GM23338 (cell line): Measurements from ENCODE around the gene GGA1. TPM values are rescaled to one million over a fixed set of nuclear protein-coding genes. Genes with fewer than 3 reads are reported as not detected.

Experiments used
- ATAC-seq: fragments of 200-7000 bp; cut with Tn5 transposase; 3 replicates; pipeline ENCODE4 v1.9.1; 2020
- DNase-seq: peaks from one replicate; pipeline ENCODE4 v3.0.0-alpha.2; 2015; ENCODE audit warnings: low spot score
- H2AFZ ChIP-seq: fragments of 200-600 bp; sonication (generic); 2 replicates; pipeline ENCODE4 v1.8.0; 2016; ENCODE audit warnings: antibody characterized with exemption, mild to moderate bottlenecking, moderate library complexity
- H3F3A ChIP-seq: fragments of 200-600 bp; sonication (generic); replicated peaks from 2 replicates; pipeline ENCODE4 v1.8.0; 2017; ENCODE audit warnings: antibody characterized with exemption, mixed run types, low read depth
- H3K27ac ChIP-seq: fragments of 200-600 bp; sonication (generic); 2 replicates; pipeline ENCODE4 v1.6.1; 2016; ENCODE audit warnings: low read depth
- H3K27me3 ChIP-seq: fragments of 200-600 bp; sonication (generic); 2 replicates; pipeline ENCODE4 v1.8.0; 2016; ENCODE audit warnings: mild to moderate bottlenecking, mixed run types, moderate library complexity; ENCODE audit not compliant: insufficient read depth
- H3K36me3 ChIP-seq: fragments of 200-600 bp; sonication (generic); 2 replicates; pipeline ENCODE4 v1.8.0; 2016; ENCODE audit warnings: mild to moderate bottlenecking; ENCODE audit not compliant: insufficient read depth
- H3K4me1 ChIP-seq: fragments of 200-600 bp; sonication (generic); 2 replicates; pipeline ENCODE4 v1.8.0; 2016; ENCODE audit warnings: mild to moderate bottlenecking, moderate library complexity; ENCODE audit not compliant: insufficient read depth
- H3K4me2 ChIP-seq: fragments of 200-600 bp; sonication (generic); 2 replicates; pipeline ENCODE4 v1.7.1; 2017; ENCODE audit warnings: mixed run types
- H3K4me3 ChIP-seq: fragments of 200-600 bp; sonication (generic); 2 replicates; pipeline ENCODE4 v1.6.1; 2016; ENCODE audit warnings: mixed run types
- H3K79me2 ChIP-seq: fragments of 200-600 bp; sonication (generic); replicated peaks from 2 replicates; pipeline ENCODE4 v1.8.0; 2017; ENCODE audit warnings: mild to moderate bottlenecking; ENCODE audit not compliant: insufficient read depth
- H3K9me2 ChIP-seq: fragments of 200-600 bp; sonication (generic); 2 replicates; pipeline ENCODE4 v1.8.0; 2017; ENCODE audit not compliant: insufficient read depth
- H4K20me1 ChIP-seq: fragments of 200-600 bp; sonication (generic); replicated peaks from 2 replicates; pipeline ENCODE4 v1.8.0; 2017; ENCODE audit warnings: mild to moderate bottlenecking; ENCODE audit not compliant: insufficient read depth
- H3K27ac Mint-ChIP-seq: 2 replicates; pipeline ENCODE4 v1.8.0; 2020; ENCODE audit warnings: inconsistent platforms, mild to moderate bottlenecking, moderate library complexity, mixed read lengths
- H3K27me3 Mint-ChIP-seq: 3 replicates; pipeline ENCODE4 v1.8.0; 2022; ENCODE audit warnings: low read depth, mild to moderate bottlenecking, moderate library complexity, mixed read lengths, inconsistent platforms; ENCODE audit not compliant: insufficient read depth, poor library complexity
- H3K36me3 Mint-ChIP-seq: 3 replicates; pipeline ENCODE4 v1.8.0; 2021; ENCODE audit warnings: low read depth, mild to moderate bottlenecking, inconsistent platforms, moderate library complexity, mixed read lengths
- H3K4me1 Mint-ChIP-seq: 3 replicates; pipeline ENCODE4 v1.8.0; 2020; ENCODE audit warnings: mild to moderate bottlenecking, inconsistent platforms, mixed read lengths
- H3K4me3 Mint-ChIP-seq: 3 replicates; pipeline ENCODE4 v1.8.0; 2021; ENCODE audit warnings: moderate library complexity, mild to moderate bottlenecking, inconsistent platforms, mixed read lengths
- H3K9me3 Mint-ChIP-seq: 3 replicates; pipeline ENCODE4 v1.8.0; 2020; ENCODE audit warnings: moderate library complexity, mild to moderate bottlenecking, inconsistent platforms, mixed read lengths
- CREB1 ChIP-seq: fragments of 250-450 bp; sonication (Bioruptor Pico); IDR thresholded peaks from 2 replicates; pipeline ENCODE4 v1.5.0; 2020; ENCODE audit warnings: low read depth, mild to moderate bottlenecking, moderate library complexity
- CTCF ChIP-seq, 2 experiments: fragments of 200-600 bp in 1 of 2; sonication (generic) in 1 of 2; conservative IDR thresholded peaks; 2 replicates each; pipeline versions ENCODE4 v1.5.1 to v1.6.1; 2016 to 2017; ENCODE audit warnings: antibody characterized with exemption in 2 of 2, low read depth in 2 of 2, mild to moderate bottlenecking in 2 of 2, moderate library complexity in 1 of 2
- ETS1 ChIP-seq: IDR thresholded peaks from 2 replicates; pipeline ENCODE4 v1.6.1; 2016; ENCODE audit warnings: antibody characterized with exemption
- EZH2 ChIP-seq: fragments of 200-600 bp; sonication (generic); IDR thresholded peaks from one replicate; pipeline ENCODE4 v1.8.0; 2017; ENCODE audit warnings: antibody characterized with exemption, mild to moderate bottlenecking, low read depth; ENCODE audit not compliant: unreplicated experiment
- EZH2phosphoT487 ChIP-seq: fragments of 200-600 bp; sonication (generic); IDR thresholded peaks from one replicate; pipeline ENCODE4 v1.8.1; 2018; ENCODE audit warnings: antibody characterized with exemption; ENCODE audit not compliant: unreplicated experiment
- JUNB ChIP-seq: IDR thresholded peaks from one replicate; pipeline ENCODE4 v1.6.1; 2016; ENCODE audit warnings: antibody characterized with exemption; ENCODE audit not compliant: unreplicated experiment
- STAT1 ChIP-seq: IDR thresholded peaks from one replicate; pipeline ENCODE4 v1.6.1; 2016; ENCODE audit warnings: antibody characterized with exemption; ENCODE audit not compliant: unreplicated experiment
- ZNF331 ChIP-seq: fragments of 250-450 bp; sonication (Bioruptor Pico); IDR thresholded peaks from 2 replicates; pipeline ENCODE4 v1.5.0; 2020; ENCODE audit warnings: low read depth, mild to moderate bottlenecking, moderate library complexity
- polyA plus RNA-seq: library from polyadenylated mRNA; unstranded; fragments of >200 nt; fragmentation: Nextera tagmentation; extraction: Ambion mirVana; gene quantifications from 2 replicates; pipeline ENCODE4 v1.2.1, GENCODE V29; 2016
- small RNA-seq: library from RNA; depleted of rRNA; stranded (forward); fragments of <200 nt; gene quantifications from one replicate; pipeline ENCODE3, GENCODE V24; 2014; ENCODE audit warnings: low replicate concordance
- total RNA-seq: library from RNA; depleted of rRNA; stranded (reverse); fragments of >200 nt; shearing (Covaris generic); gene quantifications from 2 replicates; pipeline ENCODE4 v1.2.3, GENCODE V29; 2014; rRNA removed

GGA1 gene
- total and polyA plus RNA-seq, 2 experiments from 2014 or later = 36.9 to 57.1 TPM

DNA sequence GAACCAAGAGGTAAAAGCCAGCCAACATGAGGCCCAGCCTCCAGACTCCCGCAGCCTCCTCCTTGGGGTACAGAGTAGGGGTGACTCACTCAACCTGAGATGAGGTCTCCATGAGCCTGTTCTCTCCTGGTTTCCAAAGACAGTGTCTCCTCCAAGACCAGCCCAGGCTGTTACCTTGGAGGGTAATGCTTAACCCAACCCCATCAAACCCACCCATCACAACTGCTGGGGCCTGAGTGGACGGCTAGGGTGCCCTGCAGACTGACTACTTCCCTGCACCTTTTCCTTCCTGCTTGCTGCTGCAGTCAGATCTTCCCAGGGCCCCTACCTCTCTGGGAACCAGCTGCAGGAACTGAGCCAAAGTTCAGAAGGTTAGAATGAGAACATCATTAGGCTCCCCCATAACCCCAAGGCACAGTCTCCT is 72.4 kb downstream of the GGA1 start:
- no peak for ATAC-seq
- H3K4me3 Mint-ChIP-seq = no peak overlapping the region

DNA sequence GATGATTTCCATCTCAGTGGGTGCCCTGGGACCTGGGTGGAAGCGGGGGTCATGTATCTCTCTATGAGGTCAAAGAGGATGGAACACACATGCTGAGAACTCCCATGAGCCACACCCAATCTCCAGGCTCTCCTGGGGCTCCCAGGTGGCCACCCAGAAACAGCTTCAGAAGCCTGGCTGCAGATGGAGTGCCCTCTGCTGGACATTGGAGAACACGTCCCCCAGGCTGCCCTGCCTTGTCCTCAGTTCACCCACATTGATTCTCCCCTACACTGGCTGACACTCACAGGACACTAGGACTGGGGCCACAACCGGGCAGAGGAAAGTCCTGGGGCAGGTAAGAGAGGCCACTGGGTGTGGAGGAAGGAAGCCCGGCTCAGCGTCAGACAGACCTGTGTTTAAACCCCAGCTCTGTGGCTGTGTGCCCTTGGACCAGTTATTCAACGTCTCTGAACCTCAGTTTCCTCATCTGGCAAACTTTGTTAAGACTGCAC is 73.0 kb downstream of the GGA1 start:
- Mint-ChIP-seq H3K27me3 (peaks cover 2% of the 10 kb centered on the region), H3K9me3 (no peaks in the 10 kb centered on the region; the same call in 2 of the 3 replicates), H3K36me3 (no peaks in the 10 kb centered on the region; the same call in 2 of the 3 replicates), H3K27ac (no peak overlapping the region), H3K4me1 (peaks cover 9% of the 10 kb centered on the region), H3K4me3 (no peak overlapping the region)
- Histone ChIP-seq H3K27me3 (no peaks in the 10 kb centered on the region), H3K27ac (no peak overlapping the region), H3K36me3 (no peaks in the 10 kb centered on the region), H3F3A (peaks cover 9% of the 10 kb centered on the region; the same call in 1 of the 2 replicates), H4K20me1 (no peaks in the 10 kb centered on the region; the same call in 1 of the 2 replicates), H3K9me2 (no peaks in the 10 kb centered on the region), H2AFZ (no peak overlapping the region), H3K4me2 (no peak overlapping the region), H3K4me3 (no peak overlapping the region), H3K4me1 (no peaks in the 10 kb centered on the region; the same call in 1 of the 2 replicates), H3K79me2 (peaks cover under 1% of the 10 kb centered on the region; the same call in 1 of the 2 replicates)
- peak; percentile 56 for ATAC-seq
- TF ChIP-seq JUNB (no peak), CREB1 (CRISPR knock-in tag) (peak; percentile 57), EZH2phosphoT487 (no peak), ZNF331 (no peak), ETS1 (no peak), EZH2 (no peak), STAT1 (no peak), CTCF (conservative IDR thresholded peaks at IDR 0.05; ENCODE audit: low read depth in 2 of 2) (peak; percentile 83 to 97)
- DNase-seq = peak; percentile 91

More for the DNA sequence above, 72.4 kb downstream of the GGA1 start:
- no peak overlapping the region for H2AFZ ChIP-seq
- H3K27me3 ChIP-seq = no peaks in the 10 kb centered on the region
- peaks cover 3% of the 10 kb centered on the region; the same call in 1 of the 2 replicates for H3K4me1 ChIP-seq
- 0 out of 2 replicates have a peak, but pooled peaks cover 11% of the 10 kb centered on the region for H3F3A ChIP-seq
- H4K20me1 ChIP-seq = no peaks in the 10 kb centered on the region; the same call in 1 of the 2 replicates
- H3K36me3 ChIP-seq = no peaks in the 10 kb centered on the region
- H3K27me3 Mint-ChIP-seq = peaks cover 2% of the 10 kb centered on the region
- DNase-seq = no peak
- H3K27ac Mint-ChIP-seq = no peak overlapping the region
- no peak overlapping the region for H3K4me3 ChIP-seq
- no peak overlapping the region for H3K27ac ChIP-seq
- H3K9me2 ChIP-seq = no peaks in the 10 kb centered on the region
- peaks cover 12% of the 10 kb centered on the region for H3K4me1 Mint-ChIP-seq
- H3K36me3 Mint-ChIP-seq = no peaks in the 10 kb centered on the region; the same call in 2 of the 3 replicates
- no peaks in the 10 kb centered on the region; the same call in 2 of the 3 replicates for H3K9me3 Mint-ChIP-seq
- TF ChIP-seq EZH2phosphoT487 (no peak), ETS1 (no peak)
- no peak overlapping the region for H3K4me2 ChIP-seq
- H3K79me2 ChIP-seq = no peaks in the 10 kb centered on the region

Small RNA genes lying within 50 kb of the gene (small RNA-seq; reads per million reads assigned to genes)
- gene RF00017 (not detected), gene RN7SL385P (0.10 reads per million)

Other genes with a start within 250 kb of the GGA1 start
- gene ELFN2, start 181.4 kb upstream of the GGA1 start, total RNA-seq = 0.35 and 0.62 TPM in 2 replicates
- 0.18 and 0.23 TPM in 2 replicates for gene ELFN2, start 181.4 kb upstream of the GGA1 start, polyA plus RNA-seq
- 1.9 and 3.8 TPM in 2 replicates for gene MFNG, start 122.5 kb upstream of the GGA1 start, total RNA-seq
- gene MFNG, start 122.5 kb upstream of the GGA1 start, polyA plus RNA-seq = 1.1 and 1.4 TPM in 2 replicates
- 17.0 and 17.2 TPM in 2 replicates for gene CARD10, start 89.4 kb upstream of the GGA1 start, total RNA-seq
- 5.4 and 5.8 TPM in 2 replicates for gene CARD10, start 89.4 kb upstream of the GGA1 start, polyA plus RNA-seq
- 8.5 and 10.2 TPM in 2 replicates for gene CDC42EP1, start 48.4 kb upstream of the GGA1 start, total RNA-seq
- 7.7 and 8.4 TPM in 2 replicates for gene CDC42EP1, start 48.4 kb upstream of the GGA1 start, polyA plus RNA-seq
- not detected in 2 replicates for gene LGALS2, start 28.7 kb upstream of the GGA1 start, total RNA-seq
- not detected in 2 replicates for gene LGALS2, start 28.7 kb upstream of the GGA1 start, polyA plus RNA-seq
- 46.7 and 50.4 TPM in 2 replicates for gene SH3BP1, start 30.8 kb downstream of the GGA1 start, total RNA-seq
- gene SH3BP1, start 30.8 kb downstream of the GGA1 start, polyA plus RNA-seq = 9.5 and 10.9 TPM in 2 replicates
- 44.2 and 55.6 TPM in 2 replicates for gene PDXP, start 49.9 kb downstream of the GGA1 start, total RNA-seq
- gene PDXP, start 49.9 kb downstream of the GGA1 start, polyA plus RNA-seq = 15.0 and 18.5 TPM in 2 replicates
- 31.2 and 58.7 TPM in 2 replicates for gene LGALS1, start 66.8 kb downstream of the GGA1 start, total RNA-seq
- gene LGALS1, start 66.8 kb downstream of the GGA1 start, polyA plus RNA-seq = 62.5 and 72.6 TPM in 2 replicates
- 18.6 and 22.2 TPM in 2 replicates for gene NOL12, start 77.5 kb downstream of the GGA1 start, total RNA-seq
- gene NOL12, start 77.5 kb downstream of the GGA1 start, polyA plus RNA-seq = 48.5 and 58.8 TPM in 2 replicates
- 41.2 and 48.4 TPM in 2 replicates for gene TRIOBP, start 88.2 kb downstream of the GGA1 start, total RNA-seq
- gene TRIOBP, start 88.2 kb downstream of the GGA1 start, polyA plus RNA-seq = 21.4 and 22.6 TPM in 2 replicates
- 61.3 and 87.3 TPM in 2 replicates for gene GCAT, start 199.1 kb downstream of the GGA1 start, total RNA-seq
- gene GCAT, start 199.1 kb downstream of the GGA1 start, polyA plus RNA-seq = 36.8 and 39.1 TPM in 2 replicates
- 0.23 and 0.63 TPM in 2 replicates for gene GALR3, start 214.5 kb downstream of the GGA1 start, total RNA-seq
- gene GALR3, start 214.5 kb downstream of the GGA1 start, polyA plus RNA-seq = 0.36 TPM in 1 of 2 replicates, not detected in the other
- gene ANKRD54, start 235.5 kb downstream of the GGA1 start, total RNA-seq = 13.0 and 13.6 TPM in 2 replicates
- gene ANKRD54, start 235.5 kb downstream of the GGA1 start, polyA plus RNA-seq = 14.0 and 14.1 TPM in 2 replicates
- gene EIF3L, start 240.6 kb downstream of the GGA1 start, total RNA-seq = 420 and 459 TPM in 2 replicates
- gene EIF3L, start 240.6 kb downstream of the GGA1 start, polyA plus RNA-seq = 430 and 466 TPM in 2 replicates